ENCODE results near the gene MYL4.

DNA sequence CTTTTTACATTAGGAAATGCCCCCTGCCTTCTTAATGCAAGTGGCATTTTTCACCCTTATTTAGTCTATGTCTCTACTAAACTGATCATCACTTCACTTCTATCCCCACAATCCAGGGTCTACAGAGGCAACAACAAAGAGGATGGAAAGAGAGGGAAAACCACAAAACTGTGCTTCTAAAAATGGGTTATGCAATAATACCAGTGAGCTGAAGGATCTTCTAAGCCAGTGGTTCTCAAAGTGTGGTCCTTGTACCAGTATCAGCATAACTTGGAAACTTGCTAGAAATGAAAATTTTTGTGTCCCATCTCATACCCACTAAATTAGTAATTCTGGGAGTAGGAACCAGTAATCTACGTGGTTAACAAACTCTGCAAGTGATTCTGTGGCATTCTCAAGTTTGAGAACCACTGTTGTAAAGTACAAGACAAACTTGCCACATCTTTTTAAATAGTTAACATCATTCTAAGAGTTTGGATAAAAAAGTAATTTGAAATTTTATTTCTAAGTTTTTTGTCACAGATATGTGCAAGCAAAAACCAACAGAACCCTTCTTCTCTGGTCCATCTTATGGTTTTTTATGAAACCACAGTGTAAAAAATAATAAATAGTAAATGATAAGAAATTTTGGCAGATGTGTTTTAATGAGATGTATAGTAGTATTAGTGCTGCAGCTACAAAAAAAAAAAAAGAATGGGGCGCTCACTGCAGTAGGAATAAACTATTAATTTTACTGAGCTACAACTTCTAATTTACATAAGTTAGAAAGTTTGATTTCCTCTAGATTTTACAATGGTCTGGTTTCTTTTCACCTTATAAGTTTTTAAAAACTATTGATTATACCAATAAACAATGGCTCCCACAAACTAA lies 36.2 kb upstream of the MYL4 start:
- TF ChIP-seq CTCF (IDR thresholded peaks at IDR 0.05) (no peak), POLR2A (IDR thresholded peaks at IDR 0.05) (no peak)

Data from esophagus squamous epithelium (tissue), 4 donors.